HCT116 (cell line): ENCODE data around the gene RNF34. TPM values are rescaled to one million over a fixed set of nuclear protein-coding genes. Genes with fewer than 3 reads are reported as not detected.

Source experiments
- ATAC-seq: fragments of 200-7000 bp; cut with Tn5 transposase; 2 replicates; pipeline ENCODE4 v1.9.1; 2020; ENCODE audit warnings: mild to moderate bottlenecking, moderate library complexity
- BruUV-seq: library from RNA; stranded (reverse); fragments of 400-500 nt; replicated peaks from 2 replicates; lab custom pipeline; 2021; lab: Mats Ljungman, UMichigan
- CTCF ChIA-PET: fragments of 300-600 bp; sonication (Branson Sonifier 250); formaldehyde crosslinking; loops from one replicate; lab custom pipeline; 2021; ENCODE audit warnings: antibody characterized with exemption; lab: Charles Lee
- POLR2A ChIA-PET: fragments of 300-600, 350-600 bp; sonication (Branson Sonifier 250); formaldehyde crosslinking; loops from one replicate; lab custom pipeline; 2021; ENCODE audit warnings: antibody characterized with exemption; lab: Charles Lee
- RAD21 ChIA-PET, 2 experiments: fragments of 300-600 bp; sonication (Branson Sonifier 250); formaldehyde crosslinking; loops; one replicate each; lab custom pipeline; 2023; ENCODE audit warnings: low total read pairs in 2 of 2; ENCODE audit not compliant: uncharacterized antibody in 2 of 2, unreplicated experiment in 2 of 2, low non-redundant PET in 1 of 2; lab: Charles Lee
- DNase-seq: peaks from one replicate; pipeline ENCODE4 v3.0.0-alpha.2; 2010; ENCODE audit warnings: low read depth, low spot score
- H2AFZ ChIP-seq: fragments of 200-600 bp; shearing (Covaris generic), sonication (generic); 2 replicates; pipeline ENCODE4 v1.6.1; 2017; ENCODE audit warnings: low read depth, mixed run types, mixed read lengths, antibody characterized with exemption, low read length; ENCODE audit not compliant: poor library complexity, severe bottlenecking
- H3K27ac ChIP-seq: 2 replicates; pipeline ENCODE4 v1.5.1; 2012; ENCODE audit warnings: low read depth, low read length
- H3K27me3 ChIP-seq: fragments of 200-600 bp; sonication (generic); 2 replicates; pipeline ENCODE4 v1.6.1; 2016; ENCODE audit warnings: mixed run types, low read length, mixed read lengths; ENCODE audit not compliant: insufficient read depth
- H3K36me3 ChIP-seq, 2 experiments: fragments of 200-500 bp in 1 of 2; fragments of 200-600 bp in 1 of 2; sonication (Bioruptor generic) in 1 of 2; sonication (generic) in 1 of 2; 2 replicates each; pipeline versions ENCODE4 v1.5.1 to v1.6.1; 2014 to 2016; ENCODE audit warnings: low read length in 2 of 2, inconsistent platforms in 1 of 2, mixed read lengths in 1 of 2, mixed run types in 1 of 2; ENCODE audit not compliant: insufficient read depth in 2 of 2, control insufficient read depth in 1 of 2
- H3K4me1 ChIP-seq, 2 experiments: fragments of 200-600 bp in 1 of 2; sonication (generic) in 1 of 2; 2 replicates each; pipeline versions ENCODE4 v1.5.1 to v1.6.1; 2012 to 2017; ENCODE audit warnings: low read length in 2 of 2, inconsistent platforms in 1 of 2, mild to moderate bottlenecking in 1 of 2, mixed read lengths in 1 of 2, mixed run types in 1 of 2, moderate library complexity in 1 of 2; ENCODE audit not compliant: insufficient read depth in 2 of 2, control insufficient read depth in 1 of 2
- H3K4me2 ChIP-seq: fragments of 200-600 bp; sonication (generic); 2 replicates; pipeline ENCODE4 v1.6.1; 2017; ENCODE audit warnings: mixed run types, low read length, mixed read lengths
- H3K4me3 ChIP-seq, 2 experiments: fragments of 200-600 bp in 1 of 2; sonication (generic) in 1 of 2; replicated peaks in 1 of 2; 2 replicates each; pipeline ENCODE4 v1.5.1; 2011 to 2016; ENCODE audit warnings: low read length in 2 of 2, control low read depth in 1 of 2, low read depth in 1 of 2, mild to moderate bottlenecking in 1 of 2, mixed read lengths in 1 of 2, mixed run types in 1 of 2
- H3K79me2 ChIP-seq: fragments of 200-600 bp; sonication (generic); 2 replicates; pipeline ENCODE4 v1.6.1; 2017; ENCODE audit warnings: mild to moderate bottlenecking, mixed run types, low read length, moderate library complexity, mixed read lengths; ENCODE audit not compliant: insufficient read depth
- H3K9ac ChIP-seq: fragments of 200-600 bp; sonication (generic); 2 replicates; pipeline ENCODE4 v1.6.1; 2016; ENCODE audit warnings: low read length, mixed read lengths
- H3K9me2 ChIP-seq: fragments of 200-600 bp; sonication (generic), shearing (Covaris generic); 2 replicates; pipeline ENCODE4 v1.6.1; 2017; ENCODE audit warnings: mixed run types, mild to moderate bottlenecking, moderate library complexity; ENCODE audit not compliant: insufficient read depth
- H3K9me3 ChIP-seq, 2 experiments: fragments of 200-500 bp in 1 of 2; fragments of 200-600 bp in 1 of 2; sonication (Bioruptor generic) in 1 of 2; sonication (generic) in 1 of 2; 2 replicates each; pipeline ENCODE4 v1.6.1; 2014 to 2017; ENCODE audit warnings: low read length in 2 of 2, mixed read lengths in 2 of 2, inconsistent platforms in 1 of 2, low read depth in 1 of 2, mild to moderate bottlenecking in 1 of 2, mixed run types in 1 of 2, moderate library complexity in 1 of 2; ENCODE audit not compliant: control insufficient read depth in 1 of 2, insufficient read depth in 1 of 2
- H4K20me1 ChIP-seq: fragments of 200-600 bp; sonication (generic), shearing (Covaris generic); 2 replicates; pipeline ENCODE4 v1.6.1; 2017; ENCODE audit warnings: mixed run types, mild to moderate bottlenecking, moderate library complexity; ENCODE audit not compliant: insufficient read depth
- CBX3 ChIP-seq: IDR thresholded peaks from 2 replicates; pipeline ENCODE4 v1.6.1; 2012; ENCODE audit warnings: low read depth
- EGR1 ChIP-seq: IDR thresholded peaks from 2 replicates; pipeline ENCODE4 v1.6.1; 2012; ENCODE audit warnings: low read depth
- ELF1 ChIP-seq: IDR thresholded peaks from 2 replicates; pipeline ENCODE4 v1.6.1; 2012; ENCODE audit warnings: low read depth, borderline replicate concordance
- EZH2phosphoT487 ChIP-seq: fragments of 200-600 bp; IDR thresholded peaks from 2 replicates; pipeline ENCODE4 v1.6.1; 2018; ENCODE audit warnings: antibody characterized with exemption, borderline replicate concordance
- JUND ChIP-seq: IDR thresholded peaks from 2 replicates; pipeline ENCODE4 v1.6.1; 2012
- MAX ChIP-seq: IDR thresholded peaks from 2 replicates; pipeline ENCODE4 v1.6.1; 2012
- REST ChIP-seq: IDR thresholded peaks from 2 replicates; pipeline ENCODE4 v1.6.1; 2012; ENCODE audit warnings: low read depth
- SIN3A ChIP-seq: IDR thresholded peaks from 2 replicates; pipeline ENCODE4 v1.6.1; 2012; ENCODE audit warnings: low read depth
- TCF7L2 ChIP-seq: IDR thresholded peaks from 2 replicates; pipeline ENCODE4 v1.7.0; 2011; ENCODE audit warnings: borderline replicate concordance, inconsistent platforms; ENCODE audit not compliant: insufficient read depth, insufficient read length; ENCODE audit errors: extremely low read depth
- YY1 ChIP-seq: IDR thresholded peaks from 2 replicates; pipeline ENCODE4 v1.6.1; 2011; ENCODE audit warnings: low read length, low read depth, moderate library complexity, mild to moderate bottlenecking; ENCODE audit not compliant: insufficient replicate concordance; ENCODE audit errors: extremely low read depth
- intact Hi-C: fragments of 100-400 bp; cut with micrococcal nuclease; formaldehyde crosslinking; loops from 2 replicates; pipeline ENCODE4 v1.10.0; 2022
- total RNA-seq: library from RNA; stranded (reverse); gene quantifications from one replicate; pipeline ENCODE4 v1.2.1, GENCODE V29; 2021; ENCODE audit not compliant: unreplicated experiment
- TF ChIP-seq, protein P1 (sequence below): IDR thresholded peaks from 2 replicates; pipeline ENCODE4 v1.6.1; 2011; ENCODE audit warnings: mild to moderate bottlenecking, low read length, moderate library complexity; ENCODE audit not compliant: insufficient replicate concordance; ENCODE audit errors: extremely low read depth

RNF34 gene
- total RNA-seq, 1 experiment from 2014 or later: 47.8 TPM

DNA sequence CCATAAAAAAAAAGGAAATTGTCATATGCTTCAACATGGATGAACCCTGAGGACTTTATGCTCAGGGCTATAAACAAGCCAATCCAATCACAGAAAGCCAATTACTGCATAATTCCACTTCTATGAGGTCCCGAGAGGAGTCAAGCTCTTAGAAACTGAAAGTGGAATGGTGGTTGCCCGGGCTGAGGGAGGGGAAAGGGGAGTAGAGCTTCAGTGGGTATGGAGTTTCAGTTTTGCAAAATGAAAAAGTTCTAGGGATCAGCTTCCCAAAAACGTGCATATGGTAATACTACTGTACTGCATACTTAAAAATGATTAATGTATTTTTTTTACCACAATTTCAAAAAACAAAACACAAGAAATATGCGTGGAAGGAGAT is 52.0 kb downstream of the RNF34 start:
- RAD21 ChIA-PET: no interaction called here
- no peaks in the 10 kb centered on the region for H3K4me1 ChIP-seq

More for the DNA sequence above, 52.0 kb downstream of the RNF34 start:
- Histone ChIP-seq H3K27me3 (no peaks in the 10 kb centered on the region), H3K9me3 (no peaks in the 10 kb centered on the region), H3K4me2 (no peak overlapping the region), H3K9me2 (no peaks in the 10 kb centered on the region), H3K9ac (no peak overlapping the region), H2AFZ (no peak overlapping the region), H3K27ac (no peak overlapping the region), H4K20me1 (no peaks in the 10 kb centered on the region), H3K4me3 (no peak overlapping the region), H3K36me3 (peaks cover 0 to 5% of the 10 kb centered on the region in 2 experiments; a peak in 2 of 4 replicates), H3K79me2 (peaks cover 37% of the 10 kb centered on the region)
- ChIA-PET POLR2A (no interaction called here), CTCF (no interaction called here)
- no TSS peak for BruUV-seq
- intact Hi-C loops: no loop called here
- TF ChIP-seq YY1: no peak
- no peak for TF ChIP-seq SIN3A
- TF ChIP-seq EGR1: no peak
- no peak for TF ChIP-seq TCF7L2
- TF ChIP-seq, protein P1, sequence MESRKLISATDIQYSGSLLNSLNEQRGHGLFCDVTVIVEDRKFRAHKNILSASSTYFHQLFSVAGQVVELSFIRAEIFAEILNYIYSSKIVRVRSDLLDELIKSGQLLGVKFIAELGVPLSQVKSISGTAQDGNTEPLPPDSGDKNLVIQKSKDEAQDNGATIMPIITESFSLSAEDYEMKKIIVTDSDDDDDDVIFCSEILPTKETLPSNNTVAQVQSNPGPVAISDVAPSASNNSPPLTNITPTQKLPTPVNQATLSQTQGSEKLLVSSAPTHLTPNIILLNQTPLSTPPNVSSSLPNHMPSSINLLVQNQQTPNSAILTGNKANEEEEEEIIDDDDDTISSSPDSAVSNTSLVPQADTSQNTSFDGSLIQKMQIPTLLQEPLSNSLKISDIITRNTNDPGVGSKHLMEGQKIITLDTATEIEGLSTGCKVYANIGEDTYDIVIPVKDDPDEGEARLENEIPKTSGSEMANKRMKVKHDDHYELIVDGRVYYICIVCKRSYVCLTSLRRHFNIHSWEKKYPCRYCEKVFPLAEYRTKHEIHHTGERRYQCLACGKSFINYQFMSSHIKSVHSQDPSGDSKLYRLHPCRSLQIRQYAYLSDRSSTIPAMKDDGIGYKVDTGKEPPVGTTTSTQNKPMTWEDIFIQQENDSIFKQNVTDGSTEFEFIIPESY: no peak
- no peak for TF ChIP-seq CBX3
- TF ChIP-seq JUND: no peak
- TF ChIP-seq REST: no peak
- no peak for TF ChIP-seq MAX
- no peak for TF ChIP-seq ELF1
- TF ChIP-seq EZH2phosphoT487: no peak
- DNase-seq: no peak
- ATAC-seq: no peak
